IMR-90 (cell line): ENCODE data around the gene OR10R2.

ENCODE experiments used
- BHLHE40 ChIP-seq: fragments of 150-350 bp; IDR thresholded peaks from 2 replicates; pipeline ENCODE4 v1.6.1; 2016; ENCODE audit warnings: mild to moderate bottlenecking, low read depth, low read length
- CEBPB ChIP-seq: IDR thresholded peaks from 2 replicates; pipeline ENCODE4 v1.6.1; 2012; ENCODE audit warnings: low read depth, low read length, improper control_type of control experiment
- NFE2L2 ChIP-seq: fragments of 150-350 bp; IDR thresholded peaks from 2 replicates; pipeline ENCODE4 v1.6.1; 2016; ENCODE audit warnings: low read depth, mild to moderate bottlenecking, low read length
- POLR2A ChIP-seq: IDR thresholded peaks from 2 replicates; pipeline ENCODE4 v1.6.1; 2012; ENCODE audit warnings: mild to moderate bottlenecking, low read depth, low read length
- RAD21 ChIP-seq: IDR thresholded peaks from 2 replicates; pipeline ENCODE4 v1.6.1; 2012; ENCODE audit warnings: low read length, improper control_type of control experiment
- RCOR1 ChIP-seq: IDR thresholded peaks from 2 replicates; pipeline ENCODE4 v1.6.1; 2012; ENCODE audit warnings: mild to moderate bottlenecking, low read length, improper control_type of control experiment; ENCODE audit not compliant: insufficient replicate concordance
- TF ChIP-seq, protein P1 (sequence below): fragments of 150-350 bp; IDR thresholded peaks from 2 replicates; pipeline ENCODE4 v1.6.1; 2017; ENCODE audit warnings: mild to moderate bottlenecking, antibody characterized with exemption, low read length, low read depth
- TF ChIP-seq, protein P2 (sequence below): conservative IDR thresholded peaks from 2 replicates; pipeline ENCODE4 v1.5.1; 2012; ENCODE audit warnings: mild to moderate bottlenecking, low read depth, low read length, improper control_type of control experiment
- TF ChIP-seq, protein P3 (sequence below): fragments of 150-350 bp; IDR thresholded peaks from 2 replicates; pipeline ENCODE4 v1.6.1; 2016; ENCODE audit warnings: low read depth, mild to moderate bottlenecking, low read length, moderate library complexity, borderline replicate concordance

DNA sequence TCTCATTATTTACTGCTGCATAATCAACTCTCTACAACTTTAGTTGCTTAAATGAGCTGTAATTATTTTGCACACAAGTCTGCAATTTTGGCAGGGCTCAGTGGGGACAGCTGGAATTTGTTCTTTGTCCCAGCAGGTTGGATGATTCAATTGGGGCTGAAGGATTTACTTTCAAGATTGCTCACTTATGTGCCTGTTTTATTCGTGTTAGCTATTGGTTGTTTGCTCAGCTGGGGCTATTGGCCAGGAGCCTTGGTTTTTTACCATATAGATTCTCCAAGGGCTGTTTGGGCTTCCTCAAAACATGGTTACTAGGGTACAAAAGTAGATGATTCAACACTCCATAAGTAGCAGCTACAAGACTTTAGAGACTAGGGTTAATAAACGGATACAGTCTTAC is 13.4 kb downstream of the OR10R2 start:
- TF ChIP-seq, protein P1, sequence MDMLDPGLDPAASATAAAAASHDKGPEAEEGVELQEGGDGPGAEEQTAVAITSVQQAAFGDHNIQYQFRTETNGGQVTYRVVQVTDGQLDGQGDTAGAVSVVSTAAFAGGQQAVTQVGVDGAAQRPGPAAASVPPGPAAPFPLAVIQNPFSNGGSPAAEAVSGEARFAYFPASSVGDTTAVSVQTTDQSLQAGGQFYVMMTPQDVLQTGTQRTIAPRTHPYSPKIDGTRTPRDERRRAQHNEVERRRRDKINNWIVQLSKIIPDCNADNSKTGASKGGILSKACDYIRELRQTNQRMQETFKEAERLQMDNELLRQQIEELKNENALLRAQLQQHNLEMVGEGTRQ = no peak
- TF ChIP-seq, protein P2, sequence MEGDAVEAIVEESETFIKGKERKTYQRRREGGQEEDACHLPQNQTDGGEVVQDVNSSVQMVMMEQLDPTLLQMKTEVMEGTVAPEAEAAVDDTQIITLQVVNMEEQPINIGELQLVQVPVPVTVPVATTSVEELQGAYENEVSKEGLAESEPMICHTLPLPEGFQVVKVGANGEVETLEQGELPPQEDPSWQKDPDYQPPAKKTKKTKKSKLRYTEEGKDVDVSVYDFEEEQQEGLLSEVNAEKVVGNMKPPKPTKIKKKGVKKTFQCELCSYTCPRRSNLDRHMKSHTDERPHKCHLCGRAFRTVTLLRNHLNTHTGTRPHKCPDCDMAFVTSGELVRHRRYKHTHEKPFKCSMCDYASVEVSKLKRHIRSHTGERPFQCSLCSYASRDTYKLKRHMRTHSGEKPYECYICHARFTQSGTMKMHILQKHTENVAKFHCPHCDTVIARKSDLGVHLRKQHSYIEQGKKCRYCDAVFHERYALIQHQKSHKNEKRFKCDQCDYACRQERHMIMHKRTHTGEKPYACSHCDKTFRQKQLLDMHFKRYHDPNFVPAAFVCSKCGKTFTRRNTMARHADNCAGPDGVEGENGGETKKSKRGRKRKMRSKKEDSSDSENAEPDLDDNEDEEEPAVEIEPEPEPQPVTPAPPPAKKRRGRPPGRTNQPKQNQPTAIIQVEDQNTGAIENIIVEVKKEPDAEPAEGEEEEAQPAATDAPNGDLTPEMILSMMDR = no peak
- TF ChIP-seq BHLHE40 (no peak), RCOR1 (no peak), NFE2L2 (no peak), POLR2A (no peak), RAD21 (no peak), CEBPB (no peak)
- TF ChIP-seq, protein P3, sequence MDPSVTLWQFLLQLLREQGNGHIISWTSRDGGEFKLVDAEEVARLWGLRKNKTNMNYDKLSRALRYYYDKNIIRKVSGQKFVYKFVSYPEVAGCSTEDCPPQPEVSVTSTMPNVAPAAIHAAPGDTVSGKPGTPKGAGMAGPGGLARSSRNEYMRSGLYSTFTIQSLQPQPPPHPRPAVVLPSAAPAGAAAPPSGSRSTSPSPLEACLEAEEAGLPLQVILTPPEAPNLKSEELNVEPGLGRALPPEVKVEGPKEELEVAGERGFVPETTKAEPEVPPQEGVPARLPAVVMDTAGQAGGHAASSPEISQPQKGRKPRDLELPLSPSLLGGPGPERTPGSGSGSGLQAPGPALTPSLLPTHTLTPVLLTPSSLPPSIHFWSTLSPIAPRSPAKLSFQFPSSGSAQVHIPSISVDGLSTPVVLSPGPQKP = no peak
